ACHN (cell line): ENCODE measurements around the gene CCL2.

Experiments used
- DNase-seq: peaks from one replicate; pipeline ENCODE4 v3.0.0-alpha.2; 2015
- in situ Hi-C: cut with HindIII; loops from 2 replicates; pipeline ENCODE4 v1.10.0; 2017; ENCODE audit warnings: low sequenced_read_pairs, low pct_ligation_motif_present, low pct_unique_long_range_greater_than_20kb

Gene CCL2

DNA sequence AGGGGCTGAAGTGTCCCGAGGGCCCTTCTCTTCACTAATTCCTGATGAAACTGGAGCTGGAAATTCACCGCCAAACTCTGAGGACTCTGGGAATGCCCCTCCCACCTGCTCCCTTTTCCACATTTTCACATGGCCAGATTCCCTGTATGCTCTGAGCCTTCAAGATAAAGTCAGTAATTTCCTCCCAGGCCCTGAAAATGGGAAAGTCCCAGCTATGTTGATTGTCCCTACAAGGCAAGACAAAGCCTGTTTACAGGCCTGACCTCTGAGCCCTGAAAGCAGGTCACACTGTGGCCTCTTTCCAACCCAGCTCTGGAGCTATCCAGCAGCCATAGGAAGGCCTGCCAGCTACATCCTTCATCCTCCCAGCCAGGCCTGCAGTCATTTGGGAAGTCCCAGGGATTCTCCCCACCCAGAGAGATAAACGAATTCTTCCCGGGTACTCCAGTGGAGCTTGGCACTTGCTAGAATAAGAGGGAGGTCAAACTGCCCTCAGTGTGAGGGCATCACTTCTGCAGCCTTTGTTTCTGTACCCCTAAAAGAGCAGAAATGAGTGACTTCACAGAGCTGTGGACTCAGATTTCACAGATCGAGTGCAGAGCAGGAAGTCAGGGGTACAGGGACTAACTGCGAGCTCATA lies 19.6 kb upstream of the CCL2 start:
- in situ Hi-C loops: no loop called here
- no peak for DNase-seq

DNA sequence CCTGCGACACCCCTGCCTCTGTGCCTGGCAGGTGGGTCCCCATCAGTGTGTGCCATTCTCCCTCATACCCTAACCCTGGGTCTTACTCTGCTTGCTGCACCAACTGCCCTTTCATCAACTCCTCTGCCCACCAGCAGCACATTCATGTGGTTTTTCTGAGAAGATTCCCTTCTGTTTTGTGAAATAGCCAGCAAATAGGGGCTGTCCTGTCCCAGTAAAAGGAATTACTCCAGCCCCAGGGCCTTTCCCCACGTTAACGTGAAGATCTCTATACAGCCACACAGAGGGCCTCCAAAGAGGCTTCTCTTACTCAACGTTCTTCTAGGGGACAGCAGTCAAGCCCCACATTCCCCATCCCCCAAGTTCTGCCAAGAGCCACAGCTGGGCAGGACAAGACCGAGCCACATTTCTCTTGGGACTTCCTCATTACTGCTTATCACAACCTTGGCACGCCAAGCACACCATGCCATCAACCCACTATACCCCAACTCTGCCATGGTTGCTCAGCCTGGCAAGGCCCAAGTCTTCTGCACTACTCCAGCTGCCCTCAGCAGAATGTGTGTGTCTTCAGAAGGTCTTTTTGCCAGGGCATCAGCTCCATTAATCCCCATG lies 18.7 kb upstream of the CCL2 start:
- in situ Hi-C loops: no loop called here
- no peak for DNase-seq

DNA sequence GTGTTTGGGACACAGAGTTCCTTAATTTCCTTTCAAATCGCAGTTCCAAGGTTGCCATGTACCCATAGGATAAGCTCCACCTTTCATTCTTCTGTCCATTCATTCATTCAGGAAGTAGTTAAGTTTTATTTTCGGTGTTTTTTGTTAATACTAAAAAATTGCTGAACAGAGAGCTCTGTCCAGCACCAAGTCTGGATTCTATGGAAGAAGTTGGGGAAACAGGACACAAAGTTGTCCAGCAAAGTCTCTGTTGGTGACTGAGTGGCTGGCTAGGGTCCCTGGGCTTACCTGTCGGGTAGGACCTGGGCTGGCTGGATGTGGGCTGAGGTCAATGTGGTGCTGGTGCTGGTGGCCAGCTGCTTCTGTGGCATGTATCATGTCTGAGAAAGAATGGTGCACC lies 17.6 kb upstream of the CCL2 start:
- no peak for DNase-seq
- in situ Hi-C loops: no loop called here

DNA sequence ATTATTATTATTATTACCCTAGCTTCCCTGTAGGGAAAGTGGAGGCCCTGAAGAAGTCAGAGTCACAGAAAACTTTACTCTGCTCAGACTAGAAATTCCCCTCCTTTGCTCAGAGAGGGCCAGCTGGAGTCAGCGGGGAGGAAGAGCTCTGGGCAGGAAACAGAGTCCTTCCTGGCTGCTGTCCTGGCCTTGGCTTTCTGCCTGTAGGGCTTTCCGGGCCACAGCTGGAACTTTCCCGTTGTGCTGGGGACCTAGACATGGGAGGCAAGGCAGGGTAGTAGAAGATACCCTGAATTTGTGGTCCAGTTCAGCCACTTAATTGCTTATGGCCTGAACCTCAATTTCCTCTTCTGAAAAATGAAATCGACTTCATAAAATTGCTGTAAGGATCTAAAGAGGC lies 14.0 kb upstream of the CCL2 start:
- in situ Hi-C loops: no loop called here
- DNase-seq: no peak

DNA sequence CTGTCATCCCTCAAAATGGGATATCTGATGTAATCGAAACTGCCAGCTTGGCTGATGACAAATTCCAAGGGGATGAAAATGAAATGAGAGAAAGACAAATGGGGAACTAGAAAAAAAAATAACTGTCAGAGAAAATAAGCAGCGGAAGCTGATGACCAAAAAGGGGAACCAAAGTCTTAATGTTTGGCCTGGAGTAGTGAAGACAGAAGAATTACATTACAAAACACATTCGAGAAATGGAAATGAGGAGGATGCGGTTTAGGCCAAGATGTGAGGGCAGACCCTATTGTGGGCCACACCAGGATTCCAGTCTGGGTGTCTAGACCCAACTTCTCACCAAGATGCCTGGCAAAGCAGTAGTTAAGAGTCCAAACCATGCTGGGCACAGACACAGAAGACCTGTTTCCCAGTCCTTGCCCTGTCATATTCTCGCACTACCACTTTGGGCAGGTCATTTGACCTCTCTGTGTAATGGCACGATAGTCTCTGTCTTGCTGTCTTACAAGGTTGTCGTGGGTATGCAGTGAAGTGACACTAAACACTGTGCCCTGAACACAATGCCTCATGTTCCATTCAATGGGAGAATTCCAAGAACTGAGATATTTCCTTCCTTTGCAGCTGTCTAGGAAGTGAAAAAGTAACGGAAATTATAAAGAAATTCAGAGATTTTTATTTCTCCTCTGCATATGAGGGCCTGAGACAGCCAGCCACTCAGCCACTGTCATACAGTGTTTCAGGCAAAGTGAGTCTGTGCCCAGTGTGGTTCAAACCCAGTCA lies 12.3 kb upstream of the CCL2 start:
- DNase-seq: no peak
- in situ Hi-C loops: no loop called here

DNA sequence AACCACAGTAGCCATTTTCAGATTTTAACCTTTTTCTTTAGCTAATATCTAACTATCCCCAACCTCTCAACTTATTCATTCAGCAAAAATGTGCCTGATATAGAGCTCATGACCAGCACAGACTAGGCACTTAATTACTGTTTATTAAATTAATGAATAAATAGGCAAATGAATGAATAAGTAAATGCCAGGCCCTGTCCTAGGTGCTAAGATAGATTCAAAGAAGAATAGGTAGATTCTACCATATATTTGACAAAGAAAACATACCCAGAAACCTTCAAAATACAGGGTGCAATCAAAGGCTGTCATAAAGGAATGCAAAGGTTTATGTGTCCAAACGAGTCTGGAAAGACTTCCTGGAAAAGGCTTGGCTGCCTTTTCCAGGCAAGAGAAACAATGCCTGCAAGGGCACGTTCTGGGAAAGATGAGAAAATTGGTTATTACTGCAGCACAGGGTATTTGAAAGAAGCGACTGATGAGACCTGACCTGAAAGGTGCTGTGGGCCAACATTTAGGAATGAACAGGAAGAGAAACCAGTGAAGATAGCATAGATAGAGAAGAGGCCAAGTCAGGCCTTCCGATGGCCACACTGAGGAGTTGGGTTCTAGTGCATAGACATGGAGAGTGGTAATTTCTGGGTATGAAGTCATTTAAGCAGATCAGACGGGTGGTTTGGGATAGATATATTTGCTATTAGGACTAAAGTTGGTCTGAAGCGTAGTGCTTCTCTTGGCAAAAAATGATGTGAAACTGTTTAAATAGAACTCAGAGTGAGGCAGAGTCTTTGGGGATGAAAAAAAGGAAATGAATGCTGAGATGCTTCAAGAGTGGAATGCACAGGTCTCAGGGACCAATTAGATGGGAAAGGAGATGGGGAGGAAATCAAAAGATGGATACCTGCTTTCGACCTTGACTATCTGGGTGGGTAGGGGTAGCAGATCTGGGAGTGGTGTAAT lies 11.4 kb upstream of the CCL2 start:
- in situ Hi-C loops: no loop called here
- DNase-seq: no peak

DNA sequence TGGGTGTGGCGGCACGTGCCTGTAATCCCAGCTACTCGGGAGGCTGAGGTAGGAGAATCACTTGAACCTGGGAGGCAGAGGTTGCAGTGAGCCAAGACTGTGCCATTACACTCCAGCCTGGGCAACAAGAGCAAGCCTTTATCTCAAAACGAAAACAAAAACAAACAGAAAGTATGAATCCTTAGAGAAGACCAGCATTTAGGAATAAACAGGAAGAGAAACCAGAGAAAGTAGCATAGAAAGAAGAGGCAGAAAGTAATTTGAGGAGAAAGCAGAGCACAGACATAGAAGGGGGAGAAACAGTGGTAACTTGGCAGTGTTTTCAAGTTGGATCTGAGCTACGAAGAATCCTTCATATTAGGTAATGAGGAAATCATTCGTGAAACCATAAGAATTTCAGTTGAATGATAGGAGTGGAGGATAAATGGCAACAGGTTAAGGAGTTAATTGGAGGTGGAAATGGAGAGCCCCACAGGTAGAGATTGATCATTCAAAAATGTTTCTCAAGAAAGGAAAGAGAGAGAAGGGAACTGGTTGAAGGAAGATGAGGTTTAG lies 9.7 kb upstream of the CCL2 start:
- no peak for DNase-seq
- in situ Hi-C loops: no loop called here

DNA sequence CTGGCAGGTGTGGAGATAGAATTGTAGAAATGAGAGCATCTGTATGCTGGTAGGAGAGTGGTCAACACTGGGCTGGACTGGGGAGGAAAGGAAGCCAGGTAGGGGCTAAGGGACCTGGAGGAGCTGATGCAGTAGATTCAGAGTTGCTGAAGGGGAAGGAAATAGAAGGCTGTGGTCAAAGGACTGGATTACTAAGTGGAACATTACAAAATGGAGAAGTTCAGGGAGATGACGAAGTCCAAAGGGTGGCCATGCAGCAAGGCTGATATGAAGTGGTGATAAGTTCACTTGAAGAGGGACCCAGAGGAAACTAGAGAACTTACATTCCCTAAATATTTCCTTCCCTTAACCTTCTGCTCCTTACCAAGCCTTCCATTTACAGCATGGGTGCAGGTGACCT lies 8.6 kb upstream of the CCL2 start:
- no peak for DNase-seq
- in situ Hi-C loops: no loop called here

DNA sequence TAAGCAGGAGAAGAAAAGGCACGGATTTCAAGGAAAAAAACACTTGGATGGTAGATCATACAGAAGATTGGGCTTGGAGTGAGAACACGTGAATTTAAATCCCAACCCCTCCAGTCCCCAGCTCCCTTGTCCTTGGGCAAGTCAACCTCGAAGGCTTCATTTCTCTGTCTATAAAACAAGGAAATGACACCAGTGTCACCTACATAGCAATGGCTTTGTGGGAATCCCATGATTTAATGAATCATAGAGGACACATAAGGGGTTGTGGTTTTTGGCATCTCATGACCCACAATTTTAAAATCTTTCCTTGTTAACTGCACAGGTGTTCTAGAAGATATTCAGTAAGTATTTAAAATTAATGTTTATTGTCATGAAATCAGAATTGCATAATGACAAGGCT lies 8.2 kb upstream of the CCL2 start:
- in situ Hi-C loops: no loop called here

DNA sequence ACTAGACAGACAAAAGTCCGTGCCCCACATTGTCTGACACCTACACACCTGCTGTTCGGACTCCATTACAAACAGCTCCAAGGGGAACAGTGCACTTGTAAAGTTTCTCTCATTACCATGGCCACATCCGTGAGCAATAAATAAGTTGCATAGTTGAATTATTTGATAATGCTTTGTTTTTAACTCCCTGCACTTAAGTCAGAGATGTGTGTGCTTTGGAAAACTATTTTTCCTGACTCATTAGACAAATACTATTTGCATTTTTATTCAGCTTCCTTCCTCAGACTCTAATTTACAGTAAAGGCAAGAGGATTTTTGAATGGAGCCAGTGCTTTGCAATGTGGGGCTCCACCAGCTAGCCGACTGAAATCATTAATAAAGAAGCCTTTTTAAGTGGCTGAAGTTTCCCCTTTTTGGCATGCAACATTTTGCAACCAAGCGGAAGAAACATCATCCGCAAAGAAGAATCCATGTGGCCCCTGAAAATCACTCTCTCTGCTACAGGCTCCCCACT lies 6.5 kb upstream of the CCL2 start:
- DNase-seq: no peak
- in situ Hi-C loops: no loop called here

More for the DNA sequence above, 8.2 kb upstream of the CCL2 start:
- DNase-seq: no peak

DNA sequence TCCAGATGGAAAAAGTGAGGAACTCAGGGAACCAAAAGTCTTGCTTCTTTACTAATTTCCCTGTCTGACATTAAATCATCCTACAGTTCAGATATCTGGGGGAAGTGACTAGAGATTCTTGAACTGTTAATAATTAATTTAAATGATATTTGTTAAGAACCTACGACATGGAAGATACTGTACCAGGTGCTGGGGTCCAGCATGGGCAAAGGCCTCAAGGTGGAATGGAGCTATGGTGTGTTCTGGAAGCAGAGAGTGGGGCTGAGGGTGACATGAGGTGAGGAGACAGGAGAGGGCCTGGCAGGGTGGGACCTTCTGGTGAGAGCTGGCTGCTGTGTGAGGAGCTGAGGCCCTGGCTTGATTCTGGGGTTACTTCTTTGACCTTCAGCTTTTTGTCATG lies 6.0 kb upstream of the CCL2 start:
- in situ Hi-C loops: no loop called here
- no peak for DNase-seq

DNA sequence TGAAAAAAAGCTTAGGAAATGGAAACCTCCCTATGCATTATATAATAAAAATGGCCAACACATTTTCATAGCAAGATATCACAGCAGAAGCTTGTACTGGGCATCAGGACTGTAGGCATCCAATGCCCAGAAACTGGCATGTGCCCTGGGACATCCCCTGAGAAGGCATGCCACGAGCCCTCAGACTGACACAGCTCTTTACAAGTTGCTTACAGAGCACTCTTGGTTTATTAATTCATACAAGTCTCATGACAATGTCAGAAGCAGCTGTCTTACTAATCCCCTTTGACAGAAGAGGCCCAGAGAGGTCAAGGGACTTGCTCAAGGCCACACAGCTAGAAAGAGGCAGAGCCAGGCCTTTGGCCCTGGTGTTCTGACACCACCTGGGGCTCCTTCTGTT lies 5.6 kb upstream of the CCL2 start:
- no peak for DNase-seq
- in situ Hi-C loops: no loop called here

DNA sequence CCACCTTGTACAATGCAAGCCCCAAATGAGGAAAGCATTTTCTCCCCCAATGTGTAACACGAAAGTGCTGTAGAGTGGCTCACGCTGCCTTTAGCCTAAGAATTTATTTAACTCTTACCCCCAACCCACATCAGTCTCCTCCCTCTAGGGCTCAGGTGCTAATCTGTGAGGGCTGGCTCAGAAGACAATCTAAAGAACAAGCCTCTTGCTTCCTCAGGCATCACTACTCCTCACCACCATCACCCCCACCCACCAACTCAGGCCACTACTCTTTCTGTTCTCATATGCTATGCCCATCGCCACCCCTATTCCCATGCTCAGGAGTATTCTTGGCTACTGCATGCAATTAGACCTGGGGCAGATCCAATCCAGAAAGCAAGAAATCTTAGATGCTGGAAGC lies 3.9 kb upstream of the CCL2 start:
- DNase-seq: no peak
- in situ Hi-C loops: no loop called here

DNA sequence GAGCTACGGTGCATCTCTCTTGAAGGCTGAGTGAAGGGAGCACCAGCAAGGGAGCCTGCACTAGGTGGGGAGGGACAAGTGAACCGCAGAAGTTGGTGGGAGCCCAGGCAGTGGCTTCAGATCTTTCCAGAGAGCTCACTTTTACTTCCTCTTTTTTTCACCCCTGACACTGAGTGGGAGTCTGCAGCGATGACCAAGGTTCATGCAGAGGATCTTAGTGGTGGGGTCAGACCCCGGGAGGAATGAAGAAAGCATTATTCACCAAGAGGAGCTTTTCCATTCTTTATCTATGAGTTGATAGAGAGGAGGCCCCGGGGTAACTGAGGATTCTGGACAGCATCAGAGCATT lies 3.0 kb upstream of the CCL2 start:
- in situ Hi-C loops: no loop called here
- DNase-seq: peak; percentile 34

DNA sequence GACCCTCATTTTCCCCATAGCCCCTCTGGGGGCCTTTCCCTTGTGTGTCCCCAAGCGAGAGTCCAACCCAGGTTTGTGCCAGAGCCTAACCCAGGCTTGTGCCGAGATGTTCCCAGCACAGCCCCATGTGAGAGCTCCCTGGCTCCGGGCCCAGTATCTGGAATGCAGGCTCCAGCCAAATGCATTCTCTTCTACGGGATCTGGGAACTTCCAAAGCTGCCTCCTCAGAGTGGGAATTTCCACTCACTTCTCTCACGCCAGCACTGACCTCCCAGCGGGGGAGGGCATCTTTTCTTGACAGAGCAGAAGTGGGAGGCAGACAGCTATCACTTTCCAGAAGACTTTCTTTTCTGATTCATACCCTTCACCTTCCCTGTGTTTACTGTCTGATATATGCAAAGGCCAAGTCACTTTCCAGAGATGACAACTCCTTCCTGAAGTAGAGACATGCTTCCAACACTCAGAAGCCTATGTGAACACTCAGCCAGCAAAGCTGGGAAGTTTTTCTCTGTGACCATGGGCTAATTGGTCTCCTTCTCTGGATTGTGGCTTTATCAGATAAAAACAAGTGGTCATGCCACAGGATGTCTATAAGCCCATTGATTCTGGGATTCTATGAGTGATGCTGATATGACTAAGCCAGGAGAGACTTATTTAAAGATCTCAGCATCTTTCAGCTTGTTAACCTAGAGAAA lies 2.5 kb upstream of the CCL2 start:
- DNase-seq: peak; percentile 85
- in situ Hi-C loops: no loop called here

DNA sequence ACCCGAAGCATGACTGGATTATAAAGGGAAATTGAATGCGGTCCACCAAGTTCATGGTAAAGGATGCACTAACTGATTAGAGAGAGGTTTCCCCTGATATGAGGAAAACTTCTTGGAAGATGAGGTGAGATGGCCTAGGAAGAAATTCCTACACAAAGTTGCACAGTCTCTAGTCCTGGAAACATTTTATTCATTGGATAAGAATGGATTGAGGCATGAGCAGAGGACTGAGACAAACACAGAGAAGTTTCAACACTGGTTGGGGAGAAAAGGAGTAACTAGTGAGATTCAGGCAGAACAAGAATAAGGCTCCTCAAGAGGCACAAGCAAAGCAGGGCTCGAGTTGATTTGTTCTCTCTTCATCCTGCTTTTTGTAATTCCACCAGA lies 2.0 kb upstream of the CCL2 start:
- DNase-seq: no peak
- in situ Hi-C loops: no loop called here

DNA sequence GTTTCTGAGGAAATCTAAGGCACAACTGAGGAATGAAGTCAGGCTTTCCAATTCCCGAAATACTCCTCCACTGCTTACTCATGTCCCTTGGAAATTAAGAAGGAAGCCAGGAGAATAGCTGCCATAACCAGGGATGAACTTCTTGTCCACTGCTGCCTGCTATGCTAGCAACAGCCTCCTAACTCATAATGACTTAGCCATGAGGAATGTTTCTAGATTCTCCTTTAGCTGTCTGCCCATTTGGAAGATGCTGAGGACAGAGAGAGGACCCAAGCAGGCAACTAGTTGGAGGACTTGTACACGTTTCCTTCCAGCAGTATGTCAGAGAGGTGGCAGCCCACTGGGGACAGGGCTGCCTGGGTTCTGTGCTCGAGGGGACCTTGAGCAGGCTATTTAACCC lies 939 bp upstream of the CCL2 start:
- in situ Hi-C loops: no loop called here
- peak; percentile 33 for DNase-seq

DNA sequence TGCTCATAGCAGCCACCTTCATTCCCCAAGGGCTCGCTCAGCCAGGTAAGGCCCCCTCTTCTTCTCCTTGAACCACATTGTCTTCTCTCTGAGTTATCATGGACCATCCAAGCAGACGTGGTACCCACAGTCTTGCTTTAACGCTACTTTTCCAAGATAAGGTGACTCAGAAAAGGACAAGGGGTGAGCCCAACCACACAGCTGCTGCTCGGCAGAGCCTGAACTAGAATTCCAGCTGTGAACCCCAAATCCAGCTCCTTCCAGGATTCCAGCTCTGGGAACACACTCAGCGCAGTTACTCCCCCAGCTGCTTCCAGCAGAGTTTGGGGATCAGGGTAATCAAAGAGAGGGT lies 272 bp downstream of the CCL2 start:
- DNase-seq: no peak
- in situ Hi-C loops: no loop called here
